GM21737 (cell line): ENCODE results near the gene NME3.

Experiments used
- ATAC-seq: cut with Tn5 transposase; IDR thresholded peaks from one replicate; pipeline ENCODE4 v1.9.1; 2021; ENCODE audit warnings: mild to moderate bottlenecking, moderate library complexity; ENCODE audit not compliant: unreplicated experiment

Gene NME3

DNA sequence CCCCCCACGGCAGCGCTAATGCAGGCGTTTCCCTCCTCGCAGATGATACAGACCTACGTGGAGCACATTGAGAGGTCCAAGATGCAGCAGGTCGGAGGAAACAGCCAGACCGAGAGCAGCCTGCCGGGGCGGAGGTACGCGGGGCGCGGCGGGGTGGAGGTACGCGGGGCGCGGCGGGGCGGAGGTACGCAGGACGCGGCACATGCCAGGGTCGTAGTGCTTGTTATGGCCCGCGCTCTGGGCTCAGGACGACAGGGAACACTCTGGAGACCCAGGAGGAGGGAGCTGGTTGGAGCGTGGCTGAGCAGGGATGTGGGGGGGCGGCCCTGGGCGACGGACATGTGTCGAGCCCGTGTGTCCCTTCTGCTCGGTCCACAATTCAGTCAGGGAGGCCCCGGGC, 41.9 kb downstream of the NME3 start:
- no peak for ATAC-seq

- ATAC-seq: no peak
These were observed 42.3 kb downstream of the NME3 start for GRCh38 chr16:1729026-1729425.

DNA sequence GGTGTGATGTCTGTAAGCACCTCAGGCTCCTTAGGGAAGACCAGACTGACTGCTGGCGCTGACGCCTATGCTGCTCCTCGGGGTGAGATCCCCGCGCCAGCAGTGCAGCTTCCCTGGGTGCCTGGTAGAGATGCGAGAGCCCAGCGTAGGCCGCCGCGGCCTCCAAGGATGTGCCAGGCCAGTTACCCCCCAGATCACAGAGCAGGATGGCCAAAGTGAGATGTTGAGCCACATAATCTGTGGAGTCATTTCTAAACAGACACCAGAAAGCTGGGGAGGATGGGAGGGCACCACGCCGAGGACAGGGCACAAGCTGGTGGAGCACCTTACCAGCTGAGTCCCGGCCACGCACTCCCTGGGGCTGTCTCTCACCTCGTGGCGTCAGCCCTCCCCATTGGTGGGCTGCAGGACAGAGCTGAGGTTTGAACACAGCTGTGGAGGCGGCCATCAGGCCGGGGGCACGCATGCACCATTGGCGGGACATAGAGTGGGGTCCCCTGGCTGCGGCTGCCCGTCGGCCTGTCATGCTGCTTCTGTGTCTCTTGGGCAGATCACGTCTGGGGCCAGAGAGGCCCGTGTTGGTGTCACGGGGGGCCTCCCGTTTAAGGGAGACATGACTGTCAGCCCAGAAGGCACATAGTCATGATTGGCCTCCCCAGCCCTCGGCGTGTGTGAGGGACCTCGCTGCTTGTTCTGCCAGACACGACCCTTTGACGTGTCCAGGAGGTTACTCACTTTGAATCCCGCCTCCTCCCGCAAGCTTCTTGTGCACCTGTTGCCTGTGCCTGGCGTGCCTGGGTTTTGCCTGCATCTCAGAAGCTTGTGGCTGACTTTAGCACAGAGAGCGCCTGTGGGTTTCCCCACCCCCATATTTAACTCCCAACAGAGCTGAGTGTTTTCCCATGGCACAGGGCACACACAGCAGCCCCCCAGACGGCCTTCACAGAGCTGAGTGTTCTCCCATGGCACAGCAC, 43.4 kb downstream of the NME3 start:
- no peak for ATAC-seq

DNA sequence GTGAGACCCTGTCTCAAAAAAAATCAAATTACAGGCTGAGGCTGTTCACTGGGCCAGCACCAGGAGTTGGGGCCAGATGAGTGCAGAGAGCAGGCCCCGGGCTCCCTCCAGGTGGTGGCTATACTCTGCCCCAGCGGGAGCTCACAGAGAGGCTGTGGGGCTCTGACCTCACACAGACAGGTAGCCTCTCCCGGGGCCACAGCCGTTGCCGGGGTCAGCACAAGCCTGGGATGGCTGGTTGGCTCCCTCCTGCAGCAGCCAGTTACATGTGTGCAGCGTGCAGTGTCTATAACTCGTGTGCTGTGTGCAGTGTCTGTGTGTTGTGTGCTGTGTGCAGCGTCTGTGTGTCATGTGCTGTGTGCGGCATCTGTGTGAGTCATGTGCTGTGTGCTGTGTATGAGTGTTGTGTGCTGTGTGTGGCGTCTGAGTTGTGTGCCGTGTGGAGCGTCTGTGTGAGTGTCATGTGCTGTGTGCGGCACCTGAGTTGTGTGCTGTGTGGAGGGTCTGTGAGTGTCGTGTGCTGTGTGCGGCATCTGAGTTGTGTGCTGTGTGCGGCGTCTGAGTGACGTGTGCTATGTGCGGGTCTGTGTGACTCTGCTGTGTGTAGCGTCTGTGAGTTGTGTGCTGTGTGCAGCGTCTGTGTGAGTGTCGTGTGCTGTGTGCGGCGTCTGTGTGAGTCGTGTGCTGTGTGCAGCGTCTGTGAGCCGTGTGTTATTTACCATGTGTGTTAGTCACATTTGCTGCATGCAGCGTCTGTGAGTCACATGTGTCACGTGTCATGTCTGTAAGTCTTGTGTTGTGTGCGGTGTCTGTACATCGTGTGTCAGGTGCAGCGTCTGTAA, 44.5 kb downstream of the NME3 start:
- ATAC-seq: no peak

DNA sequence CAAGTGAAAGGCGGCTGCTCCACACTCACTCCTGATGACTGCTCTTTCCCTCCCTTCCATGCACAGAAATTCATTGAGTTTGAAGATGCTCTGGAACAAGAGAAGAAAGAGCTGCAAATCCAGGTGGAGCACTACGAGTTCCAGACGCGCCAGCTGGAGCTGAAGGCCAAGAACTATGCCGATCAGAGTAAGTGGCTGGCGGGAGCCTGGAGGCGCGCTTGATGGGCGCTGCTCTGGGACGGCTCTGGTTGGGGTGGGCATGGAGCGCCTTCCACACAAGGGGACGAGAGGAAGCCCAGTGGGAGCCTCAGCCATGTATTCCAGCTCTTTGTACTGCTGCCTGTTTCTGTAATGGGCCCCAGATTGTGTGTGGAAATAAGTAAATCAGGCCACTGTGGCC, 46.9 kb downstream of the NME3 start:
- ATAC-seq: no peak

GRCh38 chr16:1723450-1724147, 47.7 kb downstream of the NME3 start:
- no peak for ATAC-seq

- no peak for ATAC-seq
These were observed 50.0 kb downstream of the NME3 start for GRCh38 chr16:1721372-1721771.
